ENCODE measurements around the gene VPS51.
A peak's percentile ranks its signal among the peaks of the same experiment; 100 is the strongest.

VPS51 gene

GRCh38 chr11:65095974-65096806 is at the start of gene VPS51:
TSS of gene VPS51 (plus strand) at chr11:65096214. CDS start at chr11:65096251, 37 bp downstream.
- DNase-seq (ENCODE audit: low spot score): peak; percentile 96

GRCh38 chr11:65047581-65048422 is 48.2 kb upstream of the VPS51 start:
- no peak for DNase-seq (ENCODE audit: low spot score)

GRCh38 chr11:65051398-65051858 is 44.6 kb upstream of the VPS51 start:
- no peak for DNase-seq (ENCODE audit: low spot score)

DNA sequence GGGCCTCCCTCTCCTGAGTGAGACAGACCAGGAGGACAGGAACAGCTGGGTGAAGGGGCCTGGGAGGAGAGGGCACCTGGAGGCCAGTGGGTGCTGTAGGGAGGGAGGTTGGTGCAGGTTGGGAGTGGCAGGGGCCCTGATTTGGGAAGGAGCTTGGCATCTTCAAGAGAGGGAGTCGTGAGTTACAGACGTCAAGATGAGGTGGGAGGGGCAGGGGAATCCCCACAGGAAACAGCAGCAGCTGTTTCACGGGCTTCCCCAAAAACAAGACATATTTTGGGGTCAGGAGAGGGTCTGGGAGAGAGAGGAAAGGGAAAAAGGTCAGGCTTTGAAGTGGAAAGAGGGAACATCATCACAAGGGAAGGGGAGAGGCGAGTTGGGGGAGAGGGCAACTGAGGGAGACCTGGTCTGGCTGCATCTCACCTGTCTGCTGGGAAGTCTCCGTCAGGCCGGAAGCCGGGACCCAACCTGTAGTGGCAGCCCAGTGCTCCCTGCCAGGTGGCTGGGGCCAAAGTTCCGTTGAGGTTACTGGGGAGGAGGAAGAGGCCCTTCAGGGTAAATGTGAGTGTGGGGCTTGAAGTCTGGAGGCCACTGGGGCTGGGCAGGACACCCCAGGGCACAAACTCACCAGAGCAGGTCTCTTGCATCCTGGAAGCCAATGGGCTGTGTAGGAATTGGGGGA is 42.0 kb upstream of the VPS51 start:
- DNase-seq (ENCODE audit: low spot score): no peak

GRCh38 chr11:65055538-65055937 is 40.5 kb upstream of the VPS51 start:
- no peak for DNase-seq (ENCODE audit: low spot score)

- no peak for DNase-seq (ENCODE audit: low spot score)
Measured at GRCh38 chr11:65056999-65057398, 39.0 kb upstream of the VPS51 start.

DNA sequence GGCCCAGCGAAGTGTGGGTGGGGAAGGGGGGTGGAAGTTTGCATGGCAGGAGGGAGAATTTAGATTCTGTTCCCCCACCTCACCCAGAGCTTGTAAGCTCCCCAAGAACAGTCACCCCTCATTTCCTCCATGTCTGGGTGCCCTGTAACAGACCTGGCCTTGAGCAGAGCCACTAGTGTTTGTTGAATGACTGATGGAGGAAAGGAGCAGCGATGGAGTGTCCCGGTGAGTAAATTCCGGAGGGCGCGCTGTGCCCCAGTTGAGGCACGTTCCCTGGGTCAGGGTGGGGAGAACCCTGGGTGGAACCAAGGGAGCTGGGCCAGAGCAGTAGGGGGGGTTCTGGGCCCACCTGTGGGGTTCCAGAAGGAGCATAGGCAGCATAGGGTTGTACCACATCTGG is 38.5 kb upstream of the VPS51 start:
- no peak for DNase-seq (ENCODE audit: low spot score)

DNA sequence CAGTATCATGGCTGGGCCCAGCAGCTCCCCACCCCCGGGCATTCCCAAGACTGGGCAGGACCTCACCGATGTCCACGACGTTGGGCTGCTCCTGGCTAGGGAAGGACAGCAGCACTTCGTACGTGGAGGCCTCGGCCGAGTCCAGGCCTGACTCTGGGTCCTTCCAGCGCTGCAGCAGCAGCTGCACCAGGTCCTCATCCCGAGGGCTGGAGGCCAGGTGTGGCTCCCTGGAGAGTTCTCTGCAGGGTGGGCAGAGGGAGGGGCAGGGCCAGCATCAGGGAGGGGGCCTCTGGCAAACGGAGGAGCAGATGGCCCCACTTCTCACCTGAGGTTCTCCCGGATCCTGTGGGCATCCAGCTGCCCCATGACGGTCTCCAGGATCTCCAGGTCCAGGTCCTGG is 38.0 kb upstream of the VPS51 start:
- DNase-seq (ENCODE audit: low spot score): no peak

- no peak for DNase-seq (ENCODE audit: low spot score)
Measured at GRCh38 chr11:65058419-65059054, 37.5 kb upstream of the VPS51 start, which contains the start of gene NAALADL1. TSS of gene NAALADL1 (minus strand) at chr11:65058553. CDS start at chr11:65058521, 32 bp downstream.

DNA sequence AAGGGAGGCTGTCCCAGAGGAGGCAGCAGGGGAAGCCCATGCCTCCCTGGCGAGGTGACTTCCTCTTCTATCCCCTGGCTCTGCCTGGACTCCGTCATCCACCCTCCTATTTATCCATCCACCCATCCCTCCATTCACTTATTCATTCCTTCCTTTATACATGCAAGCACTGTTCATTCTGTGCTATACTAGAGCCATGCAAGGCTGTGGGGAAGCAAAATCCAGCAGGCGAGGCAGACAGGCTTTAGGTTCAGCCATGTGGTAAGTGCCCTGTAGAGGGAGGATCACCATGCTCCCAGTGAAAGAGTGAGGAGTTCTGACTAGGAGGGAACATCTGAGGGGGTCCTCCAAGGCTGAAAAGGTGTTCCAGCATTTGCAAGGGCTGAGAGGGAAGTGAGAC is 36.5 kb upstream of the VPS51 start:
- DNase-seq (ENCODE audit: low spot score): no peak

- no peak for DNase-seq (ENCODE audit: low spot score)
Measured at GRCh38 chr11:65059959-65060824, 35.8 kb upstream of the VPS51 start.

DNA sequence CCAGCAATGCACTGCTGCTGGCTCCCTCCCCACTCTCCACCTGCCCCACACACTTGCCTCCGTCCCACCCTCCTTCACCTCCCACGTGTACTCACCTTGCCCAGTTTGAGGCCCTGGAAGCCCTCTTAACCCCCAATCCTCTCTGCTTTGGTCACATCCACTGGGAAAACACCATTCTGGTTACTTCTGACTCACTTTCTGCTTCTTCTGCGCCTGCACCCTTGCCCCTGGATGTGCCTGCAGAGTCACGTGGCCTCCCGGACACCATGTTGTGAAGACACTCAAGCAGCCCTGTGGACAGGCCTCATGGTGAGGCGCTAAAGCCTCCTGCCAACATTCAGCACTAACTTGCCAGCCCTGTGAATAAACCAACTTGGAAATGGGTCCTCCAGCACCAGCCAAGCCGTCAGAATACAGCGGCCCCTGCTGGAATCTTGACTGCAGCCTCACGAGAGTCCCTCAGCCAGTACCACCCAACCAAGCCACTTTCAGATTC is 35.1 kb upstream of the VPS51 start:
- DNase-seq (ENCODE audit: low spot score): no peak

DNA sequence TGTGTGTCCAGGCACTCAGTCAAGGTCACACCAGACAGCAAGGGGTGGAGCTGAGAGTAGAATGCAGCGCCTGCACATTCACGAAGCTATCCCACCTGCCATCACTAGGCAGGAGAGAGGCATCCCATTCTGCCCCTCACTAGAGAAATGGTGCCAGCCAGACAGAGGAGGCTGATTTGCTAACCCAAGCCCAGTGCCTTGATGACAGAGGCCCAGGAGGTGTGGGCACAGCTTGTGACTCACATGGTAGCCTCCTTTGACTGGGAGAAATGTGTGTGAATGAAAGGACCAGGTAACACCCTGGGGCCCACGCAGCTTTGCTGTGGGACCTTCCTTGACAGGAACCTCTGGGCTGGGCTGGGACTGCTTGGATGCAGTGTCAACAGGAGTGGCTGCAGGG is 32.5 kb upstream of the VPS51 start:
- DNase-seq (ENCODE audit: low spot score): no peak

GRCh38 chr11:65064847-65065240 is 31.2 kb upstream of the VPS51 start:
- no peak for DNase-seq (ENCODE audit: low spot score)

DNA sequence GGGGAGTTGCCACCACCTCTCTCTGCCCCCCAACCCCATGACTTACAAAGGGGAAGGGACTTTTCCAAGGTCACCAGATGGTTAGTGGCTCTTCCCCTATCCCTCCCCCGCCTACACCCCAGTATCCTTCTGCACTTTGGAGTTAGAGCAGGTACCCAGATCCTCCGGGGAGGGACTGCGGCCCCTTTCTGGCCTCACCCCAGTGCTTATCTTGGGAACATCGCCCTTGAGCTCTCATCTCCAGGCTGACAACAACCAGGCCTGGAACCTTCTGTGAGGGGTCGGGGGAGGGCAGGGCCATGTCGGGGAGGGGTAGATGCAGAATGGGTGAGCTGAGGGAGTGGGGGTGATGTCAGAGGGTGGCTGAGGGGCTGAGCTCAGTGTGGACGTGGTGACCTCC is 30.2 kb upstream of the VPS51 start:
- no peak for DNase-seq (ENCODE audit: low spot score)

DNA sequence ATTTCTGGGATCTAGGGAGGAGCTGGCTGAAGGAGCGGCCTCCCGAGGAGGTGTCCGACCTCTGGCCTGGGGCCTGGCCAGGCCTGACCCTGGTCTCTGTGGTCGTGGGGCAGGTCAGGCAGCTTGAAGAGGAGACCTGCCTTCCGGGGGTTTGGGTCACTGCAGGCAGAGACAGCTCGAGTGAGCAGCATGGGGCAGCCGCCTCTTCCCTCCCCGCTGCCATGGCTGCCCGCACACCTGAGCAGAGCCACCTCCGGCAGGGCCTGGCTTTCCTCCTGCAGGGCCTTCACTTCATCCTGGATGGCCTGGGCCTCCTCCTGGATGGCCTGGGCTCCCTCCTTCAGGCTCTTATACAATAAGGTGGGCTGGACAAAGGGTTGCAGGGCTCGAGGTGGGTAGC is 29.7 kb upstream of the VPS51 start:
- no peak for DNase-seq (ENCODE audit: low spot score)

GRCh38 chr11:65066805-65067291 is 29.2 kb upstream of the VPS51 start:
- DNase-seq (ENCODE audit: low spot score): no peak

DNA sequence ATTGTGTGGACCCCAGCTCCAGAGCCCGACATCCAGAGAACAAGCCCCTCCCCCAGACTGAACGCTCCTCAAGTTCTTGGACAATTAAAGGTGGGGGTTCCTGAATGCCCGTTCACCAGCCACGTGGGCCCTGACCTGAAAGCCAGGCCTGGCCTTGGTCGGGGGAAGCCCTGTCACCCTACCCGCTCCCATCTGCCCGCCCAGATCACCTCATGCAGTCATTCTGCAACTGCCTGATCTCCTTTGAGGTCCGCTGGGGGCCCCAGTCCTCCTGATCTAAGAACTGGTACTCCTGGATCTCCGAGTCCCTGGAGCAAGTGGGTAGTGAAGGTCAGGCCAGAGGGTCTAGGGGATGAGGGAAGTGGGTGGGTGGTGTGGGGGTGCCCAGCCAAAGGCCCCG is 28.6 kb upstream of the VPS51 start:
- DNase-seq (ENCODE audit: low spot score): no peak

DNA sequence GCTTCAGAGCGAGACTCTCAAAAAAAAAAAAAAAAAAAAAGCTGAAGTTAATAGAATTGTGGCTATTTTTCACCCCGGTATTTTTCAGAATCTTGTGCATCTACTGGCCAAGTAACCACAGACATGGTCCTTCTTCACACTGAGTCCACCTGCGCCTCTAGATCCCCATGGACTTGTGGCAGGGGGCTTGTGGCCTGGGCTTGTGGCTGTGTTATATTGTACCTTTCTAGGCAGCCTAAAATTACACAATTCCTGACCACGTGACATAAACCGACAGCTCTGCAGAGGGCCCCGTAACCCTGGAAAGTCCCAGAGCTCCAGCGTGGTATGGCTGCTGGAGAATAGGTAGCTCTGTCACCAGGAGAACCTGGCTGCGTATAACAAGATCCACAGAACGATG is 26.8 kb upstream of the VPS51 start:
- DNase-seq (ENCODE audit: low spot score): no peak

- DNase-seq (ENCODE audit: low spot score): no peak
Measured at GRCh38 chr11:65071907-65072630, 23.9 kb upstream of the VPS51 start.
